ENCODE data around the gene HTR3D.
"Not testable (repeated sequence)": the region's sequence is repeated elsewhere in the genome, so short reads cannot be mapped to it uniquely, and the experiment has no call there.

The HTR3D gene, protein sequence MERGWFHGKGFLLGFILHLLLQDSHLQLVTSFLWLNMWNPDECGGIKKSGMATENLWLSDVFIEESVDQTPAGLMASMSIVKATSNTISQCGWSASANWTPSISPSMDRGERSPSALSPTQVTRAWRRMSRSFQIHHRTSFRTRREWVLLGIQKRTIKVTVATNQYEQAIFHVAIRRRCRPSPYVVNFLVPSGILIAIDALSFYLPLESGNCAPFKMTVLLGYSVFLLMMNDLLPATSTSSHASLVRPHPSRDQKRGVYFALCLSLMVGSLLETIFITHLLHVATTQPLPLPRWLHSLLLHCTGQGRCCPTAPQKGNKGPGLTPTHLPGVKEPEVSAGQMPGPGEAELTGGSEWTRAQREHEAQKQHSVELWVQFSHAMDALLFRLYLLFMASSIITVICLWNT

GRCh38 chr3:184031187-184031792, at the start of gene HTR3D:
HTR3D (plus strand) TSS chr3:184031742; CDS start chr3:184031742, 0 bp downstream.
- DNase-seq = no peak

GRCh38 chr3:183981990-183982644, 49.4 kb upstream of the HTR3D start:
- no peak for DNase-seq

DNA sequence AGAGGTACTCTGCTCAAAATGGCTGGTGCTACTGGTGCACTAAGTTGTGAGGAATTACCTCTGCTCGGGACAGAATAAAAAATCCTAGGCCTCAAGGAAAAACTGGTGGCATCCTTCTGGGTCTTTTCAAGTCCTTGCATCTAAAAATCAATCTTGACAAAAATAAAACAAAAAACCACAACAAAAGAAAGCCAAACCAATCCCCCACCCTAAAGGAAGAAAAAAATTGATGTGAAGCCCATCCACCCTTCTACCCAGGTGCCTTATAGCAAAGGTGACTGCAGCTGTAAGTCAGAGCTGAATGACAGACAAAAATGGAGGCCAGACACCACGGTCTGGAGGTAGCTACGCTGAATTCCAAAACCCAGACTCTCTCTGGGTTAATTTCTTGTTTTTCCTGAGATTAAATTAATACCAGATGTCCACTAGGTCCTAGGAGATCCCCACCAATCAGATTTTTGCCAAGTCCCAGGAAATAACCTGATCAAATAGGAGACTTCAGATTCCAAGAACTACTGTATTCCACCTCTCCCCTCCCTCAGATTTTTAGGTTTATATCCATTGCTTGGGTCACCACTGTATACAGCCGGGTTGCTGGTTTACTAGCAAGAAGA, 47.3 kb upstream of the HTR3D start:
- no peak for DNase-seq

GRCh38 chr3:183984749-183985729, 46.5 kb upstream of the HTR3D start:
- DNase-seq = no peak

DNA sequence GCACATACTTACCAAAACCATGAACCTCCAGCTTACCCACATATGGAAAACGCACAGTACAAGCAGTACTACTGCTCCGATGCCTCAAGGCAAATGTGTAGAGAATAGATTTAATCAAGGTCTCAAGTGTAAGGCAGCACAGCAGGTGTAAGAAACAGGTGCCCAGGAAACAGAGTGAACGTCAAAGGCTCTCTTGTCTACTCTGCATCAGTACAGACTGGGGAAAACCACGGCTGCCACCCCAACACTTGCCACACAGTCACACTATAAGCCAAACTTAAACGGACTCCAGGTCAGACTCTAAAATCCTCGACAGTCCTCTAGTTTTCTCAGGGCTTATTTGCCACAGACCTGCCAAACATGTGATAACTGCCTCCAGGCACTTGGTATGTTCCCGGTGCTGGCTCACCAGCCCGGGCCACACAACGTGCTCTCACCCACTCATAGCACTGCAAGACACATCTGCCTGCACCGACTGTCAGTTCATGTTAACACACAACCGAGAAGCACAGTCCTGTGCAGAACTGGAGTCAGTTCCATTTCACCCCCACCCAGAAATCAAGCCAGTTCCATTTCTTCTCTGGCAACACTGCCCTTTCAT, 44.4 kb upstream of the HTR3D start:
- no peak for DNase-seq

DNA sequence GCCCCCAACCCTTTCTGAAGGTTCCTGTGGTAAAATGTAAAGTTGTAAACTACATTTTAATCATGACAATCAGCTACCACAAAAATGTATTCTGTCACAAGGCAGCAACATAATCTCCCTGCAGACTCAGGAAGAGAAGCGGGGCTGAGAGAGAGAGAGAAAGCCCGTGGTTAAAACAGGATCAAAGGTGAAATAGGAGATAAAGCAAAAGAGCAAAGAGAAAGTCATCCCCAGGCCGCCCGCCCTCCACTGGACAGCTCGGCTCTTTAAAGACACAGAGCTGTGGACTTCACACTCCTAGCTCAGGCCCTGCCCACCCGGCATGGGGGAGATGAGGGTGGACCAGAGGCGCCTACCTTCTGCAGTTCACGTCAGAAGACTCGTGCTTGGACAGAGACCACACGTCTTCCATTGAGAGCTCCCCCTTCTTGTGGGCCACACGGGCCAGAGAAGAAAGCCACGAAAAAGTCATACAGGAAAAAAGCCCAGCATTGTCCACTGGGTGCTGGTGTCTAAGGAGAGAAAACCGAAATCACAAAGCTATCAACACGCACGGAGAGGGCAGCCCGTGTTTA, 43.2 kb upstream of the HTR3D start:
- no peak for DNase-seq

DNA sequence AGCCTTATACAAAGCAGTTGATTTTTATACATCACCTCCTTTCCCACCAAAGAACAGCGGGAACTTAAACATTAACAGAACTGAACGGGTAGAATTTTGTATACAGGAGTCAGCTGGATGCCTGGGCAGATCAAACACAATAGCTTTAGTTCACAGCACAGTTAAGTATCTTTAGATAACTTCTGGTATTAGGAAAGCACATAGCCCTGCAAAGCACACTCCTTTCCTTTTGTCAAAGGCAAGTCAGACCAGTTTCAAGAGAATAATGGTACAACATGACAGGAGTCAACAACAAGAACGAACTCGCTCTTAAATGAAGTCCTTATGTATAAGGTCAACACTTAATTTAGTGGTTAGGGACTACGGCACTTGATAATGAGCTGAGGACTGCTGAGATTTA, 40.1 kb upstream of the HTR3D start:
- no peak for DNase-seq

DNA sequence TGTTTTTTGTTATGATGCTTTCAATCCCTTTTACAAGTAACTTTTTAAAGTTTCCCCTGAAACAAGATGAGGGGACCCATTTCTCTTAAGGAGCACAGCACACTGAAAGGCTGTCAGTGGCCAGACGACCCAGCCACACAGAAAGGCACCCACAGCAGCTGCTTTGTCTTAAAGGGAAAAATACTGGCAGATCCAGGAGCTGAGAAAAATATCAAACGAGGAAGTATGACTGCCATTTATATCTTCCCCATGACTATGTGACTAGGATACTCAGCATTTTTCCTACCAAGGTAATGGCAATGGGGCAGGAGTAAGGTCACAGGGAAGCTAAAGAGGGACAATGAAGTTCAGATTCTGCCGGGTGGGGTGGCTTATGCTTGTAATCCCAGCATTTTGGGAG, 29.8 kb upstream of the HTR3D start:
- DNase-seq = no peak

- DNase-seq = no peak
Observed at GRCh38 chr3:184002469-184002868, 29.1 kb upstream of the HTR3D start.

- DNase-seq = no peak
Observed at GRCh38 chr3:184003187-184003967, 28.2 kb upstream of the HTR3D start.

DNA sequence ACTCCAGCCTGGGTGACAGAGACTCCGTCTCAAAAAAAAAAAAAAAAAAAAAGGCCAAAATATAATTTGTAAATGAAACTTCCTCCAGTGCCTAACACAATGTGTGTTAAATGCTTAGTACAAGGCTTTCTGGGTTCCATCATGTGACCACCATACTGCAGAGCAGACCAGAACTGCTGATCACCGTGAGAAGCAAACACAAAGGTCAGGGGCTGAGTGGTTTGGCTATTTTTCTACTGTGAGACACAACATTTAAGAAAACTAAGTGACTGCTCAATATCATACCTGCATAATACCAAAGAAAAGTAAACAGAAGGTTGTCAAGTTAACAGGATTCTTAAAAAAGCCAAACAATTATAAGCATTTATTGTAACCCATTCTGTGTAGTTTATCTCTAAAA, 27.1 kb upstream of the HTR3D start:
- DNase-seq = no peak

GRCh38 chr3:184005941-184006507, 25.5 kb upstream of the HTR3D start:
- no peak for DNase-seq

- not testable (repeated sequence) for DNase-seq
Observed at GRCh38 chr3:184007143-184007813, 24.3 kb upstream of the HTR3D start.

GRCh38 chr3:184008161-184008560, 23.4 kb upstream of the HTR3D start:
- no peak for DNase-seq

- no peak for DNase-seq
Observed at GRCh38 chr3:184011230-184011876, 20.2 kb upstream of the HTR3D start.

GRCh38 chr3:184011937-184012889, 19.3 kb upstream of the HTR3D start:
- no peak for DNase-seq

DNA sequence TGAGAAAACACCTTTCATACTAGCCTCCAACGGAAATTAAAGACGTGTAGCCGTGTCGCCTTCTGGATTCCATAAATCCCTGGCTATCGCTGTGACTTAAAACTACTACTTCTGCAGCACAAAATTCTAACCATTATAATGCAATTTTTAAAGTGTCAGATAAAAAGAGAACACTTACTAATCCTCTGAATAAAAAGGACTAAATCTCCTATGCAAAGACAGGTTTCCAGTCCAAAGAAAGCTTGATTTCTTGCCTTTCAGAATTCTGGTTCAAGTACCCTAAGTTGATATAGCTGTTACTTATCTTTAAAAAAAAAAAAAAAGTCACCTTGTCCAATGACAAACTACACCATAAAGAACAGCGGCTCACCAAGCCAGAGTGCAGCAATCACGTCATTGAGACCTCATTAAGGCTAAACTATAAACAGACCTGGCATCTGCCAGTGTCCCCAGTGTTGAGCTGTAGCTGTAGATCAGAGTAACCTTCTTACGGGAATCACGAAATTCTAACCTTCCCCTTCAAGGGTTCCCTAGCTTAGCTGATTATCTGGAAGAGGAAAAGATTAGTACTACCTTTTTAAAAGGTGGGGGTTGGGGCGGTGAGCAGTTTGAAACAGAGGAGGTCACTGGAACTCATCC, 16.0 kb upstream of the HTR3D start:
- peak; percentile 50 for DNase-seq

Measured in eye (tissue), 1 donor.